ENCODE measurements around the gene RMDN2.

DNA sequence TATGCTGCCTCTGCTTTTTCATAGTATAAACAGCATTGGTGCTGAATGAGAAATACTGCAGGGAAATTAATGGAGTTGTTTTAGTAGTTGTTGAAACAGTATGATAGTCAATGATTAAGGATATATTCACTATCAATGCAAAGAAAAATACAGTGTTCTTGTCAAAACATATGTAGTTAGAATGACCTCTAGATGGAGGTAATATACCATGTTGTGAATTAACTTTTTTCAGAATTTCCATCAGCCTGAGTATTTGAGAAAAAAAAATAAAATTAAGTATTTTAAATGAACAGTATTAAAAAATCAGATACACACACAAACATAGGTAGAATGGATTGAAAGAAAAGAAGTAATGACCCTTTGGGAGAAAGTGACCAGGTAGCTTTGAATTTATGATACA lies 59.5 kb downstream of the RMDN2 start:
- TF ChIP-seq, protein P1, sequence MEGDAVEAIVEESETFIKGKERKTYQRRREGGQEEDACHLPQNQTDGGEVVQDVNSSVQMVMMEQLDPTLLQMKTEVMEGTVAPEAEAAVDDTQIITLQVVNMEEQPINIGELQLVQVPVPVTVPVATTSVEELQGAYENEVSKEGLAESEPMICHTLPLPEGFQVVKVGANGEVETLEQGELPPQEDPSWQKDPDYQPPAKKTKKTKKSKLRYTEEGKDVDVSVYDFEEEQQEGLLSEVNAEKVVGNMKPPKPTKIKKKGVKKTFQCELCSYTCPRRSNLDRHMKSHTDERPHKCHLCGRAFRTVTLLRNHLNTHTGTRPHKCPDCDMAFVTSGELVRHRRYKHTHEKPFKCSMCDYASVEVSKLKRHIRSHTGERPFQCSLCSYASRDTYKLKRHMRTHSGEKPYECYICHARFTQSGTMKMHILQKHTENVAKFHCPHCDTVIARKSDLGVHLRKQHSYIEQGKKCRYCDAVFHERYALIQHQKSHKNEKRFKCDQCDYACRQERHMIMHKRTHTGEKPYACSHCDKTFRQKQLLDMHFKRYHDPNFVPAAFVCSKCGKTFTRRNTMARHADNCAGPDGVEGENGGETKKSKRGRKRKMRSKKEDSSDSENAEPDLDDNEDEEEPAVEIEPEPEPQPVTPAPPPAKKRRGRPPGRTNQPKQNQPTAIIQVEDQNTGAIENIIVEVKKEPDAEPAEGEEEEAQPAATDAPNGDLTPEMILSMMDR (IDR thresholded peaks at IDR 0.05), result no peak
- TF ChIP-seq POLR2AphosphoS5 (IDR thresholded peaks at IDR 0.05), result no peak

Measured in breast epithelium (tissue), 3 donors.